ENCODE data around the gene FSD1.
A peak's percentile ranks its signal among the peaks of the same experiment; 100 is the strongest.
"Not testable (repeated sequence)": the region's sequence is repeated elsewhere in the genome, so short reads cannot be mapped to it uniquely, and the experiment has no call there.

FSD1 gene

DNA sequence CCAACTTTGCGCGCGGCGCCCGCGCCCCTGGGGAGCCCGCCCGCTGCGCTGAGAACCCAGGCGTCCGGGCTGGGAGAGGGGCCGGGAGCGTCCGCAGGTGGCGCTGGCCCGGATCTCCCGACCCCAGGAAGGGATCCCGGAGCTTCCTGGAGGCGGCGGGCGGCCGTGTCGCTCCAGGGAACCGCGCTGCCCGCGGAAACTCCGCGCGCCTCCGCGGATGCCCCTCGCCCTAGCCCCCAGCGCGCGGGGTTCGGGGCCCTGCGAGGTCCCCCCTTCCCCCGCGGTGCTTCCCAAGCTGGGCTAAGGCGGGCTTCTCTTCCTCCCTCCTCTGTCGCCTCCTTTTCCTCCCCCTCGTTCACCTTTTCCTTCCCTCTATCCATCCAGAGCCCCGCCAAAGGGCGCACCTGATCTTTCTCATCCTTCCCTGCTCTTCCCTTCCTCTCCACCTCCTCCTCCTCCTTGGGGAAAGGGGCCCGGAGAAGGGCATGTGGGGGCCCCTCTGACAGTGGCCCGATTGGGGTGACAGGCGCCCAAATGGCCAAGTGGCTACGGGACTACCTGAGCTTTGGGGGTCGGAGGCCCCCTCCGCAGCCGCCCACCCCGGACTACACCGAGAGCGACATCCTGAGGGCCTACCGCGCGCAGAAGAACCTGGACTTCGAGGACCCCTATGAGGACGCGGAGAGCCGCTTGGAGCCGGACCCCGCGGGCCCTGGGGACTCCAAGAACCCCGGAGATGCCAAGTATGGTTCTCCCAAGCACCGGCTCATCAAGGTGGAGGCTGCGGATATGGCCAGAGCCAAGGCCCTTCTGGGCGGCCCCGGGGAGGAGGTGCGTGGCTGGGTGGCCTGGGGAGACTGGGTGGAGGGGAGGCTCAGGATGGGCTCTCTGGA lies 24.6 kb upstream of the FSD1 start:
- Histone ChIP-seq H3K9ac (ENCODE audit: low read depth, low read length, poor library complexity, severe bottlenecking) (no peak overlapping the region), H3K4me3 (ENCODE audit: low read length, poor library complexity, severe bottlenecking) (peak overlapping the region; percentile 66), H3K4me2 (ENCODE audit: low read depth, low read length, poor library complexity, severe bottlenecking) (peak overlapping the region; percentile 81), H3K79me2 (ENCODE audit: insufficient read depth, low read length) (no peaks in the 10 kb centered on the region), H4K20me1 (ENCODE audit: insufficient read depth, low read length, poor library complexity, severe bottlenecking) (no peaks in the 10 kb centered on the region), H3K9me2 (replicated peaks; ENCODE audit: low read depth, low read length) (no peaks in the 10 kb centered on the region), H3K27me3 (ENCODE audit: insufficient read depth, low read length, poor library complexity, severe bottlenecking) (no peaks in the 10 kb centered on the region), H3K36me3 (ENCODE audit: insufficient read depth, low read length) (no peaks in the 10 kb centered on the region), H3K9me3 (ENCODE audit: insufficient read depth, low read depth, low read length) (no peaks in the 10 kb centered on the region), H3K4me1 (ENCODE audit: insufficient read depth, low read length, poor library complexity, severe bottlenecking) (peaks cover 6% of the 10 kb centered on the region), H3F3A (ENCODE audit: low read depth) (no peaks in the 10 kb centered on the region), H2AFZ (ENCODE audit: low read length) (no peak overlapping the region)
- TF ChIP-seq EZH2phosphoT487 (IDR thresholded peaks at IDR 0.05; ENCODE audit: borderline replicate concordance): no peak
- TF ChIP-seq, protein P1, sequence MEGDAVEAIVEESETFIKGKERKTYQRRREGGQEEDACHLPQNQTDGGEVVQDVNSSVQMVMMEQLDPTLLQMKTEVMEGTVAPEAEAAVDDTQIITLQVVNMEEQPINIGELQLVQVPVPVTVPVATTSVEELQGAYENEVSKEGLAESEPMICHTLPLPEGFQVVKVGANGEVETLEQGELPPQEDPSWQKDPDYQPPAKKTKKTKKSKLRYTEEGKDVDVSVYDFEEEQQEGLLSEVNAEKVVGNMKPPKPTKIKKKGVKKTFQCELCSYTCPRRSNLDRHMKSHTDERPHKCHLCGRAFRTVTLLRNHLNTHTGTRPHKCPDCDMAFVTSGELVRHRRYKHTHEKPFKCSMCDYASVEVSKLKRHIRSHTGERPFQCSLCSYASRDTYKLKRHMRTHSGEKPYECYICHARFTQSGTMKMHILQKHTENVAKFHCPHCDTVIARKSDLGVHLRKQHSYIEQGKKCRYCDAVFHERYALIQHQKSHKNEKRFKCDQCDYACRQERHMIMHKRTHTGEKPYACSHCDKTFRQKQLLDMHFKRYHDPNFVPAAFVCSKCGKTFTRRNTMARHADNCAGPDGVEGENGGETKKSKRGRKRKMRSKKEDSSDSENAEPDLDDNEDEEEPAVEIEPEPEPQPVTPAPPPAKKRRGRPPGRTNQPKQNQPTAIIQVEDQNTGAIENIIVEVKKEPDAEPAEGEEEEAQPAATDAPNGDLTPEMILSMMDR (conservative IDR thresholded peaks at IDR 0.05; ENCODE audit: low read length): no peak

DNA sequence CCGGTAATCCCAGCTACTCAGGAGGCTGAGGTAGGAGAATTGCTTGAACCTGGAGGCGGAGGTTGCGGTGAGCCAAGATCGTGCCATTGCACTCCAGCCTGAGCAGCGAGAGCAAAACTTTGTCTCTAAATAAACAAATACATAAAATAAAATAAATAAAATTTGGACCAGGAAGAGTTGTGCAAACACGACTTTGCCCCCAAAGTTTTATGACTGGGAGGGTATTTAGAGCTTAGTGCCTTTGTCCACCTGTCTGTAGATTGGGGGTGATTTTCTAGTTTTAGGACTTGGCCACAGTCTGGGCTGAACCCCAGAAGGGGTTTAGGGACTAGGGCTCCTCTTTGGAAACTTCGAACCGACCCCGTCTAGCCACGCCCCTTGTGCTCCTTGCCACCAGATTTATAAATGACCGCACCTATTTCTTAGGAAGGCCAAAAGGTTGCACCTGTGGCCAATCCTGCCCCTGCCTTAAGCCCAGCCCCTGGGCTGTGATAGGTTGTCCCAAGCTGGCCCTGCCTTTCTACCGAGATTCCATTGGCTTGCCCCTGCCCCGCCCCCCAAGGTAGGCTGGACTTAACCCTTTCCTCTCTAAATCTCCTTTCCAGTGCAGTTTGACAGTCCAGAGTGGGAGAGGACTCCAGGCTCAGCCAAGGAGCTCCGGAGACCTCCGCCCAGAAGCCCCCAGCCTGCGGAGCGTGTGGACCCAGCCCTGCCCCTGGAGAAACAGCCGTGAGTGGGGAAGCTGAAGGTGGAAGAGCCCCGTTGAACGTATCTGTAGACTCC lies 20.0 kb upstream of the FSD1 start:
- no peak for TF ChIP-seq EZH2phosphoT487 (IDR thresholded peaks at IDR 0.05; ENCODE audit: borderline replicate concordance)
- TF ChIP-seq, protein P1 (conservative IDR thresholded peaks at IDR 0.05; ENCODE audit: low read length): no peak
- no peaks in the 10 kb centered on the region for H3K79me2 ChIP-seq (ENCODE audit: insufficient read depth, low read length)
- no peaks in the 10 kb centered on the region for H3K36me3 ChIP-seq (ENCODE audit: insufficient read depth, low read length)
- no peaks in the 10 kb centered on the region for H3F3A ChIP-seq (ENCODE audit: low read depth)
- H2AFZ ChIP-seq (ENCODE audit: low read length): no peak overlapping the region
- H3K9me2 ChIP-seq (replicated peaks; ENCODE audit: low read depth, low read length): no peaks in the 10 kb centered on the region
- no peak overlapping the region for H3K9ac ChIP-seq (ENCODE audit: low read depth, low read length, poor library complexity, severe bottlenecking)
- no peaks in the 10 kb centered on the region for H4K20me1 ChIP-seq (ENCODE audit: insufficient read depth, low read length, poor library complexity, severe bottlenecking)
- H3K27me3 ChIP-seq (ENCODE audit: insufficient read depth, low read length, poor library complexity, severe bottlenecking): no peaks in the 10 kb centered on the region
- H3K4me3 ChIP-seq (ENCODE audit: low read length, poor library complexity, severe bottlenecking): no peak overlapping the region
- H3K4me2 ChIP-seq (ENCODE audit: low read depth, low read length, poor library complexity, severe bottlenecking): no peak overlapping the region
- H3K9me3 ChIP-seq (ENCODE audit: insufficient read depth, low read depth, low read length): no peaks in the 10 kb centered on the region
- H3K4me1 ChIP-seq (ENCODE audit: insufficient read depth, low read length, poor library complexity, severe bottlenecking): no peaks in the 10 kb centered on the region

DNA sequence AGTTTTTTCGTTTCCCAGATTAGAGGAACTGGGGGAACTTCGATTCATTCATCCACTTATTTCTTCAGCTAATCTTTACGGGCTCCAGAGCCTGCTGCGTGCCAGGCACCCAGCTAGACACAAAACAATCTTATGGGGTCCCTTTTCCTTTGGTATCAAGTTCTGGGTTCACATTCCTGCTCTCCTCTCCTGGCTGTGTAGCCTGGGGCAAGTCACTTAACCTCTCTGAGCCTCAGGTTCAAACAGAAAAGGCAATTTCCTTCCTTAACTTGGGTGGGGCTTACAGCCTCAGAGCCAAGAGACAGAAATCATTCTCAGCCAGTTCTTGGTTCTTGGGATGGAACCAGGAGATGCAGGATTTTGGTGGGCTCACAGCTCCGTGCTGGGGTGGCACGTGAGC lies 19.4 kb upstream of the FSD1 start:
- Histone ChIP-seq H3K9me3 (ENCODE audit: insufficient read depth, low read depth, low read length) (no peaks in the 10 kb centered on the region), H3K4me2 (ENCODE audit: low read depth, low read length, poor library complexity, severe bottlenecking) (no peak overlapping the region), H3K9me2 (replicated peaks; ENCODE audit: low read depth, low read length) (no peaks in the 10 kb centered on the region), H4K20me1 (ENCODE audit: insufficient read depth, low read length, poor library complexity, severe bottlenecking) (no peaks in the 10 kb centered on the region), H3F3A (ENCODE audit: low read depth) (no peaks in the 10 kb centered on the region), H2AFZ (ENCODE audit: low read length) (no peak overlapping the region), H3K36me3 (ENCODE audit: insufficient read depth, low read length) (no peaks in the 10 kb centered on the region), H3K4me1 (ENCODE audit: insufficient read depth, low read length, poor library complexity, severe bottlenecking) (no peaks in the 10 kb centered on the region), H3K9ac (ENCODE audit: low read depth, low read length, poor library complexity, severe bottlenecking) (no peak overlapping the region), H3K4me3 (ENCODE audit: low read length, poor library complexity, severe bottlenecking) (no peak overlapping the region), H3K79me2 (ENCODE audit: insufficient read depth, low read length) (no peaks in the 10 kb centered on the region), H3K27me3 (ENCODE audit: insufficient read depth, low read length, poor library complexity, severe bottlenecking) (no peaks in the 10 kb centered on the region)
- TF ChIP-seq, protein P1 (conservative IDR thresholded peaks at IDR 0.05; ENCODE audit: low read length): no peak
- no peak for TF ChIP-seq EZH2phosphoT487 (IDR thresholded peaks at IDR 0.05; ENCODE audit: borderline replicate concordance)

DNA sequence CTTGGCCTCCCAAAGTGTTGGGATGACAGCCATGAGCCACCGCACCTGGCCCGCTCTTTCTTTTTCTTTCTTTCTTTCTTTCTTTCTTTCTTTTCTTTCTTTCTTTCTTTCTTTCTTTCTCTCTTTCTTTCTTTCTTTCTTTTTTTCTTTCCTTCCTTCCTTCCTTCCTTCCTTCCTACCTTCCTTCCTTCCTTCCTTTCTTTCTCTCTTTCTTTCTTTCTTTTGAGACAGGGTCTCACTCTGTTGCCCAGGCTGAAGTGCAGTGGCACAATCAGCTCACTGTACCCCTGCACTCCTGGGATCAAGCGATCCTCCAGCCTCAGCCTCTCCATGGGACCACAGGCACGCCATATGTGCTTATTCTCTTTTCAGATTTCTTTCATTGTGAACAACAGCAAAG lies 18.3 kb upstream of the FSD1 start:
- not testable (repeated sequence) for H3K79me2 ChIP-seq (ENCODE audit: insufficient read depth, low read length); H3K9ac ChIP-seq (ENCODE audit: low read depth, low read length, poor library complexity, severe bottlenecking); H3K9me3 ChIP-seq (ENCODE audit: insufficient read depth, low read depth, low read length); H2AFZ ChIP-seq (ENCODE audit: low read length); H3F3A ChIP-seq (ENCODE audit: low read depth); H4K20me1 ChIP-seq (ENCODE audit: insufficient read depth, low read length, poor library complexity, severe bottlenecking); H3K4me3 ChIP-seq (ENCODE audit: low read length, poor library complexity, severe bottlenecking); H3K4me1 ChIP-seq (ENCODE audit: insufficient read depth, low read length, poor library complexity, severe bottlenecking); H3K9me2 ChIP-seq (replicated peaks; ENCODE audit: low read depth, low read length); H3K36me3 ChIP-seq (ENCODE audit: insufficient read depth, low read length); H3K27me3 ChIP-seq (ENCODE audit: insufficient read depth, low read length, poor library complexity, severe bottlenecking); H3K4me2 ChIP-seq (ENCODE audit: low read depth, low read length, poor library complexity, severe bottlenecking)
